SW 1271 (cell line): Measurements from ENCODE around the gene KCNJ3.

Source experiments
- DNase-seq, 2 experiments: peaks; one replicate each; lab custom pipeline; 2025; lab: John Stamatoyannopoulos, UW

The KCNJ3 gene

GRCh38 chr2:154698296-154698720 is at the start of gene KCNJ3:
TSS of gene KCNJ3 (plus strand) at chr2:154698695. CDS start at chr2:154698776, 81 bp downstream.
- DNase-seq = no peak

GRCh38 chr2:154655499-154655898 is 43.0 kb upstream of the KCNJ3 start:
- DNase-seq = no peak

- DNase-seq = no peak
Measured at GRCh38 chr2:154658854-154659253, 39.6 kb upstream of the KCNJ3 start.

GRCh38 chr2:154664248-154664647 is 34.2 kb upstream of the KCNJ3 start:
- DNase-seq = no peak

- no peak for DNase-seq
Measured at GRCh38 chr2:154670083-154670482, 28.4 kb upstream of the KCNJ3 start.

GRCh38 chr2:154673694-154674093 is 24.8 kb upstream of the KCNJ3 start:
- no peak for DNase-seq

- no peak for DNase-seq
Measured at GRCh38 chr2:154677401-154677800, 21.1 kb upstream of the KCNJ3 start.

- DNase-seq = no peak
Measured at GRCh38 chr2:154681741-154682140, 16.8 kb upstream of the KCNJ3 start.

GRCh38 chr2:154686162-154686561 is 12.3 kb upstream of the KCNJ3 start:
- DNase-seq = no peak

- DNase-seq = no peak
Measured at GRCh38 chr2:154688373-154688772, 10.1 kb upstream of the KCNJ3 start.

- no peak for DNase-seq
Measured at GRCh38 chr2:154689158-154689557, 9.3 kb upstream of the KCNJ3 start.

GRCh38 chr2:154692927-154693326 is 5.6 kb upstream of the KCNJ3 start:
- no peak for DNase-seq

- no peak for DNase-seq
Measured at GRCh38 chr2:154693741-154694340, 4.7 kb upstream of the KCNJ3 start.

- no peak for DNase-seq
Measured at GRCh38 chr2:154694881-154695280, 3.6 kb upstream of the KCNJ3 start.

- DNase-seq = no peak
Measured at GRCh38 chr2:154696369-154696768, 2.1 kb upstream of the KCNJ3 start.

GRCh38 chr2:154696810-154697417 is 1.6 kb upstream of the KCNJ3 start:
- DNase-seq = no peak

- no peak for DNase-seq
Measured at GRCh38 chr2:154697418-154698252, 860 bp upstream of the KCNJ3 start.

- no peak for DNase-seq
Measured at GRCh38 chr2:154698721-154699574, 453 bp downstream of the KCNJ3 start.

GRCh38 chr2:154699575-154699930 is 1.1 kb downstream of the KCNJ3 start:
- no peak for DNase-seq

- no peak for DNase-seq
Measured at GRCh38 chr2:154700136-154700535, 1.6 kb downstream of the KCNJ3 start.

- no peak for DNase-seq
Measured at GRCh38 chr2:154704991-154705390, 6.5 kb downstream of the KCNJ3 start.

- DNase-seq = no peak
Measured at GRCh38 chr2:154706660-154707059, 8.2 kb downstream of the KCNJ3 start.
